IMR-90 (cell line): Measurements from ENCODE around the gene PGC. TPM values are rescaled to one million over a fixed set of nuclear protein-coding genes. Genes with fewer than 3 reads are reported as not detected.
A peak's percentile ranks its signal among the peaks of the same experiment; 100 is the strongest.

Experiments used
- ATAC-seq: fragments of 200-7000 bp; cut with Tn5 transposase; 2 replicates; pipeline ENCODE4 v1.9.1; 2020; ENCODE audit warnings: low read depth, mild to moderate bottlenecking, moderate library complexity
- BruUV-seq: library from RNA; stranded (reverse); fragments of 400-500 nt; replicated peaks from 2 replicates; lab custom pipeline; 2021; lab: Mats Ljungman, UMichigan
- CTCF ChIA-PET: fragments of 300-600 bp; formaldehyde crosslinking; extraction: SDS; loops from one replicate; lab custom pipeline; 2021; ENCODE audit warnings: antibody characterized with exemption; lab: Yijun Ruan, JAX
- POLR2A ChIA-PET: fragments of 300-600 bp; sonication (Branson Sonifier 250); formaldehyde crosslinking; loops from one replicate; lab custom pipeline; 2022; ENCODE audit warnings: antibody characterized with exemption; ENCODE audit not compliant: unreplicated experiment; lab: Charles Lee
- DNase-seq: peaks from one replicate; pipeline ENCODE4 v3.0.0; 2013
- H2AFZ ChIP-seq: replicated peaks from 2 replicates; pipeline ENCODE3; 2013; ENCODE audit warnings: low read length, mild to moderate bottlenecking; ENCODE audit not compliant: poor library complexity
- H2AK5ac ChIP-seq: 2 replicates; pipeline ENCODE4 v1.6.1; 2013; ENCODE audit warnings: low read depth, low read length, inconsistent platforms
- H2AK9ac ChIP-seq: replicated peaks from 2 replicates; pipeline ENCODE3; 2013; ENCODE audit warnings: mild to moderate bottlenecking, low read depth, low read length, moderate library complexity; ENCODE audit not compliant: poor library complexity
- H2BK120ac ChIP-seq: 2 replicates; pipeline ENCODE4 v1.6.1; 2013; ENCODE audit warnings: low read depth, low read length, inconsistent platforms
- H2BK15ac ChIP-seq: 3 replicates; pipeline ENCODE4 v1.6.1; 2013; ENCODE audit warnings: low read depth, low read length, inconsistent platforms
- H2BK20ac ChIP-seq: 2 replicates; pipeline ENCODE4 v1.6.1; 2013; ENCODE audit warnings: low read depth, mild to moderate bottlenecking, inconsistent platforms, low read length, moderate library complexity
- H2BK5ac ChIP-seq: 2 replicates; pipeline ENCODE4 v1.6.1; 2013; ENCODE audit warnings: mild to moderate bottlenecking, low read depth, low read length, inconsistent platforms; ENCODE audit not compliant: poor library complexity, severe bottlenecking
- H3K14ac ChIP-seq: replicated peaks from 2 replicates; pipeline ENCODE4 v1.6.1; 2013; ENCODE audit warnings: low read depth, low read length, inconsistent platforms
- H3K18ac ChIP-seq: 2 replicates; pipeline ENCODE4 v1.6.1; 2013; ENCODE audit warnings: low read depth, low read length, control low read depth
- H3K23ac ChIP-seq: 2 replicates; pipeline ENCODE4 v1.6.1; 2013; ENCODE audit warnings: low read depth, low read length, inconsistent platforms
- H3K27ac ChIP-seq: 2 replicates; pipeline ENCODE4 v1.5.1; 2013; ENCODE audit warnings: mild to moderate bottlenecking, control low read depth, low read length; ENCODE audit not compliant: insufficient read depth
- H3K27me3 ChIP-seq: 2 replicates; pipeline ENCODE4 v1.6.1; 2013; ENCODE audit warnings: low read length; ENCODE audit not compliant: control insufficient read depth, insufficient read depth
- H3K36me3 ChIP-seq: 2 replicates; pipeline ENCODE4 v1.6.1; 2013; ENCODE audit warnings: low read length, mixed read lengths; ENCODE audit not compliant: control insufficient read depth, insufficient read depth
- H3K4ac ChIP-seq: 2 replicates; pipeline ENCODE4 v1.6.1; 2013; ENCODE audit warnings: low read depth, low read length, inconsistent platforms
- H3K4me1 ChIP-seq: 2 replicates; pipeline ENCODE4 v1.6.1; 2013; ENCODE audit warnings: low read length, mixed read lengths; ENCODE audit not compliant: control insufficient read depth, insufficient read depth
- H3K4me2 ChIP-seq: 2 replicates; pipeline ENCODE4 v1.6.1; 2013; ENCODE audit warnings: low read depth, mild to moderate bottlenecking, control low read depth, low read length, moderate library complexity
- H3K4me3 ChIP-seq: 2 replicates; pipeline ENCODE4 v1.5.1; 2013; ENCODE audit warnings: low read depth, mild to moderate bottlenecking, control low read depth, low read length, moderate library complexity; ENCODE audit not compliant: insufficient read depth
- H3K56ac ChIP-seq: 2 replicates; pipeline ENCODE4 v1.6.1; 2013; ENCODE audit warnings: low read length, inconsistent platforms; ENCODE audit not compliant: insufficient read depth; ENCODE audit errors: extremely low read depth
- H3K79me1 ChIP-seq, 2 experiments: 2 replicates each; pipeline ENCODE4 v1.6.1; 2013; ENCODE audit warnings: low read length in 2 of 2, inconsistent platforms in 1 of 2, low read depth in 1 of 2
- H3K9ac ChIP-seq: 2 replicates; pipeline ENCODE4 v1.6.1; 2013; ENCODE audit warnings: low read depth, low read length, control low read depth
- H3K9me1 ChIP-seq: 2 replicates; pipeline ENCODE4 v1.6.1; 2013; ENCODE audit warnings: low read length, inconsistent platforms; ENCODE audit not compliant: insufficient read depth
- H3K9me3 ChIP-seq: 2 replicates; pipeline ENCODE4 v1.6.1; 2013; ENCODE audit warnings: low read length; ENCODE audit not compliant: control insufficient read depth, insufficient read depth
- H4K20me1 ChIP-seq: 2 replicates; pipeline ENCODE4 v1.6.1; 2013; ENCODE audit warnings: low read length, inconsistent platforms; ENCODE audit not compliant: insufficient read depth
- H4K5ac ChIP-seq: 2 replicates; pipeline ENCODE4 v1.6.1; 2013; ENCODE audit warnings: mild to moderate bottlenecking, low read depth, low read length, control low read depth
- H4K8ac ChIP-seq, 2 experiments: 2 replicates each; pipeline ENCODE4 v1.6.1; 2013; ENCODE audit warnings: low read depth in 2 of 2, low read length in 2 of 2, control low read depth in 1 of 2, inconsistent platforms in 1 of 2
- H4K91ac ChIP-seq: 2 replicates; pipeline ENCODE4 v1.6.1; 2013; ENCODE audit warnings: low read depth, low read length, inconsistent platforms; ENCODE audit not compliant: insufficient read depth
- BHLHE40 ChIP-seq: fragments of 150-350 bp; IDR thresholded peaks from 2 replicates; pipeline ENCODE4 v1.6.1; 2016; ENCODE audit warnings: mild to moderate bottlenecking, low read depth, low read length
- CEBPB ChIP-seq: IDR thresholded peaks from 2 replicates; pipeline ENCODE4 v1.6.1; 2012; ENCODE audit warnings: low read depth, low read length, improper control_type of control experiment
- FOS ChIP-seq: fragments of 150-350 bp; IDR thresholded peaks from 2 replicates; pipeline ENCODE4 v1.6.1; 2016; ENCODE audit warnings: low read depth, low read length
- MAFK ChIP-seq: IDR thresholded peaks from 2 replicates; pipeline ENCODE4 v1.6.1; 2012; ENCODE audit warnings: low read depth, low read length, improper control_type of control experiment
- MAZ ChIP-seq: IDR thresholded peaks from 2 replicates; pipeline ENCODE4 v1.6.1; 2012; ENCODE audit warnings: low read depth, mild to moderate bottlenecking, low read length, improper control_type of control experiment, moderate library complexity, borderline replicate concordance
- SMC3 ChIP-seq: fragments of 150-350 bp; IDR thresholded peaks from 2 replicates; pipeline ENCODE4 v1.6.1; 2016; ENCODE audit warnings: low read depth, mild to moderate bottlenecking, antibody characterized with exemption, low read length, moderate library complexity
- WGBS, 2 experiments: methylation state at CpG; one replicate each; pipeline versions ENCODE4 v1.1.5 to v1.1.7; 2013; ENCODE audit warnings: missing lambda C conversion rate in 2 of 2; ENCODE audit not compliant: insufficient read length in 1 of 2; ENCODE audit errors: extremely low coverage in 2 of 2; 5-methylcytosine and 5-hydroxymethylcytosine counted together
- dilution Hi-C: fragments of 300-500 bp; cut with HindIII; formaldehyde crosslinking; loops from one replicate; pipeline ENCODE4 v1.14.3; 2018; ENCODE audit warnings: low sequenced_read_pairs; ENCODE audit not compliant: unreplicated experiment
- in situ Hi-C: fragments of 300-500 bp; cut with MboI; formaldehyde crosslinking; loops from 3 replicates; pipeline ENCODE4 v1.14.3; 2019; ENCODE audit warnings: low sequenced_read_pairs, inconsistent platforms, mixed read lengths
- intact Hi-C: fragments of 100-400 bp; cut with micrococcal nuclease; formaldehyde crosslinking; loops from 2 replicates; pipeline ENCODE4 v1.10.0; 2022
- polyA plus RNA-seq, 3 experiments: library from polyadenylated mRNA; depleted of rRNA; stranded (reverse); fragments of >200 nt; gene quantifications; 2 replicates each; pipeline ENCODE4 v1.2.3, GENCODE V29; 2012; ENCODE audit warnings: low replicate concordance in 1 of 3
- total RNA-seq: library from RNA; depleted of rRNA; stranded (reverse); fragments of >200 nt; gene quantifications from 2 replicates; pipeline ENCODE4 v1.2.3, GENCODE V29; 2012
- TF ChIP-seq, protein P1 (sequence below): fragments of 150-350 bp; IDR thresholded peaks from 2 replicates; pipeline ENCODE4 v1.6.1; 2017; ENCODE audit warnings: mild to moderate bottlenecking, antibody characterized with exemption, low read length, low read depth
- TF ChIP-seq, protein P2 (sequence below): conservative IDR thresholded peaks from 2 replicates; pipeline ENCODE4 v1.5.1; 2012; ENCODE audit warnings: mild to moderate bottlenecking, low read depth, low read length, improper control_type of control experiment

PGC gene
- total and polyA plus RNA-seq, 2 of the 4 experiments (the other 2 are of a cell fraction), result not detected

DNA sequence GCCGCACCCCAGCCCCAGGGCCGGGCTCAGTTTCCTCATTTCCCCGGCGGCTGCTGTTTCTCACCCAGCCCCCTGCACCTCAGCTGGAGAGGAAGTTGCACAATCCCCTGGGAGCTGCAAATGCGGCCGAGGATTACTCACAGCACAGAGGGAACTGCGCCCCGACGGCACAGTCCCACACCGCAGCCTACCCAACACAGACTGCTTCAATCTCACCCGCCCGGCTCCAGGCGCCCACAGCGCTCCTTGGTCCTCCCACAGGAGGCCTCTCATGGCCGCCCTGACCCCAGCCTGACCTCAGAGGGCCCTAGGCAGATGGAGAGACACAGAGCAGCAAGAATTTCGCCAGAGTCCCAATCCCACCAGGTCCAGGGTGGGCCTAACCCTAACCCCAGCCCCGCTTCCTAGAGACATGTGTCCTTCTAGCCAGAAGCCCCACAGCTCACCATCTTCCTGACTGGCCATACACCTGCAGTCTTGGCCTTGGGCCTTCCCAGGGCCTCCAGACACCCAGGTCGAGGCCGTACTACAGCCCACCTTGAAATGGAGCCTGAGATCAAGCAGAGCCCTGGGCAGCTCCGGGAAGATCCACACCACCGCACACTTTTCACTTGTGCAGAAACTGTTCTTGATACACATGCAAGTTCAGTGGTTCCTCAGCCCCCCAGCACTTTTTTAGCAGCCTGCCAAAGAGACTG is 23.5 kb downstream of the PGC start:
- TF ChIP-seq BHLHE40 (peak; percentile 35; the same call in 1 of the 2 replicates), MAZ (peak; percentile 66; the same call in 1 of the 2 replicates), CEBPB (peak; percentile 100), SMC3 (no peak), FOS (peak; percentile 66), MAFK (no peak)
- TF ChIP-seq, protein P1, sequence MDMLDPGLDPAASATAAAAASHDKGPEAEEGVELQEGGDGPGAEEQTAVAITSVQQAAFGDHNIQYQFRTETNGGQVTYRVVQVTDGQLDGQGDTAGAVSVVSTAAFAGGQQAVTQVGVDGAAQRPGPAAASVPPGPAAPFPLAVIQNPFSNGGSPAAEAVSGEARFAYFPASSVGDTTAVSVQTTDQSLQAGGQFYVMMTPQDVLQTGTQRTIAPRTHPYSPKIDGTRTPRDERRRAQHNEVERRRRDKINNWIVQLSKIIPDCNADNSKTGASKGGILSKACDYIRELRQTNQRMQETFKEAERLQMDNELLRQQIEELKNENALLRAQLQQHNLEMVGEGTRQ, result no peak
- TF ChIP-seq, protein P2, sequence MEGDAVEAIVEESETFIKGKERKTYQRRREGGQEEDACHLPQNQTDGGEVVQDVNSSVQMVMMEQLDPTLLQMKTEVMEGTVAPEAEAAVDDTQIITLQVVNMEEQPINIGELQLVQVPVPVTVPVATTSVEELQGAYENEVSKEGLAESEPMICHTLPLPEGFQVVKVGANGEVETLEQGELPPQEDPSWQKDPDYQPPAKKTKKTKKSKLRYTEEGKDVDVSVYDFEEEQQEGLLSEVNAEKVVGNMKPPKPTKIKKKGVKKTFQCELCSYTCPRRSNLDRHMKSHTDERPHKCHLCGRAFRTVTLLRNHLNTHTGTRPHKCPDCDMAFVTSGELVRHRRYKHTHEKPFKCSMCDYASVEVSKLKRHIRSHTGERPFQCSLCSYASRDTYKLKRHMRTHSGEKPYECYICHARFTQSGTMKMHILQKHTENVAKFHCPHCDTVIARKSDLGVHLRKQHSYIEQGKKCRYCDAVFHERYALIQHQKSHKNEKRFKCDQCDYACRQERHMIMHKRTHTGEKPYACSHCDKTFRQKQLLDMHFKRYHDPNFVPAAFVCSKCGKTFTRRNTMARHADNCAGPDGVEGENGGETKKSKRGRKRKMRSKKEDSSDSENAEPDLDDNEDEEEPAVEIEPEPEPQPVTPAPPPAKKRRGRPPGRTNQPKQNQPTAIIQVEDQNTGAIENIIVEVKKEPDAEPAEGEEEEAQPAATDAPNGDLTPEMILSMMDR, result 0 out of 2 replicates have a peak, but pooled peaks have one; percentile 23
- H2AFZ ChIP-seq, result peak overlapping the region; percentile 85
- peaks cover 14% of the 10 kb centered on the region for H3K4me1 ChIP-seq
- peak overlapping the region; percentile 32 for H2BK20ac ChIP-seq
- H3K56ac ChIP-seq, result peak overlapping the region; percentile 52; the same call in 1 of the 2 replicates
- 100% methylated on average over 5 of the region's 21 CpGs; no CpG with 5 or more reads in 1 of the 2 experiments for WGBS, 2 experiments
- no peaks in the 10 kb centered on the region for H3K9me3 ChIP-seq
- peak overlapping the region; percentile 94; the same call in 2 of the 3 replicates for H2BK15ac ChIP-seq
- peak; percentile 95 for ATAC-seq
- H2BK5ac ChIP-seq, result peak overlapping the region; percentile 71
- peak; percentile 91 for DNase-seq
- H3K18ac ChIP-seq, result peak overlapping the region; percentile 21; the same call in 1 of the 2 replicates
- BruUV-seq, result no TSS peak
- H2AK5ac ChIP-seq, result peak overlapping the region; percentile 81
- peak overlapping the region; percentile 37; the same call in 1 of the 2 replicates for H3K4me2 ChIP-seq
- peak overlapping the region; percentile 44; the same call in 1 of the 2 replicates for H3K23ac ChIP-seq
- ChIA-PET POLR2A (no interaction called here), CTCF (no interaction called here)
- peak overlapping the region; percentile 87 for H2AK9ac ChIP-seq
- no peaks in the 10 kb centered on the region for H3K27me3 ChIP-seq
- H3K14ac ChIP-seq, result peak overlapping the region; percentile 83
- peak overlapping the region; percentile 89 for H3K4ac ChIP-seq
- H3K79me1 ChIP-seq, result peaks cover 6 to 14% of the 10 kb centered on the region in 2 experiments; a peak in 3 of 4 replicates
- H3K36me3 ChIP-seq, result no peaks in the 10 kb centered on the region
- in situ Hi-C loops, result no loop called here
- intact Hi-C loops, result no loop called here
- no peaks in the 10 kb centered on the region for H4K20me1 ChIP-seq
- 0 out of 2 replicates have a peak overlapping the region, but pooled peaks have one; percentile 24 for H3K9ac ChIP-seq
- H4K8ac ChIP-seq, result peak overlapping the region; percentile 93 to 98
- H3K4me3 ChIP-seq, result no peak overlapping the region
- dilution Hi-C loops, result no loop called here
- H3K9me1 ChIP-seq, result peaks cover 18% of the 10 kb centered on the region
- peak overlapping the region; percentile 72 for H3K27ac ChIP-seq
- peak overlapping the region; percentile 82 for H4K91ac ChIP-seq
- H2BK120ac ChIP-seq, result peak overlapping the region; percentile 90
- peak overlapping the region; percentile 74 for H4K5ac ChIP-seq
